ENCODE data around the gene CTNNA2. TPM values are rescaled to one million over a fixed set of nuclear protein-coding genes. Genes with fewer than 3 reads are reported as not detected.

Gene CTNNA2
- total and polyA plus RNA-seq, 9 donors, result 0.32 to 1.4 (median 0.37) TPM; not detected in 3

- no peaks in the 10 kb centered on the region for H3K9me3 ChIP-seq
- 54 to 61% (median 60%) methylated on average over 6 of the region's 6 CpGs for WGBS, 3 donors
Measured at GRCh38 chr2:80420530-80421208, 907.8 kb downstream of the CTNNA2 start.

GRCh38 chr2:80429251-80429650 is 916.4 kb downstream of the CTNNA2 start:
- Histone ChIP-seq H3K36me3 (no peaks in the 10 kb centered on the region), H3K27ac (no peak overlapping the region), H3K4me1 (ENCODE audit: insufficient read depth) (no peaks in the 10 kb centered on the region), H3K4me3 (no peak overlapping the region), H3K27me3 (no peaks in the 10 kb centered on the region), H3K9me3 (no peaks in the 10 kb centered on the region)
- intact Hi-C loops (cut with DNase I), result no loop called here
- 75 to 83% (median 82%) methylated on average over 2 of the region's 2 CpGs for WGBS, 3 donors
- no peak for TF ChIP-seq EP300 (IDR thresholded peaks at IDR 0.05)
- no peak for TF ChIP-seq POLR2A (IDR thresholded peaks at IDR 0.05)
- TF ChIP-seq CTCF (IDR thresholded peaks at IDR 0.05), result no peak
- DNase-seq, result no peak

More at GRCh38 chr2:80420530-80421208, 907.8 kb downstream of the CTNNA2 start:
- TF ChIP-seq EP300 (IDR thresholded peaks at IDR 0.05) (no peak), POLR2A (IDR thresholded peaks at IDR 0.05) (no peak), CTCF (IDR thresholded peaks at IDR 0.05) (no peak)
- Histone ChIP-seq H3K4me1 (ENCODE audit: insufficient read depth) (no peaks in the 10 kb centered on the region), H3K27me3 (no peaks in the 10 kb centered on the region), H3K4me3 (no peak overlapping the region), H3K27ac (no peak overlapping the region), H3K36me3 (no peaks in the 10 kb centered on the region)
- intact Hi-C loops (cut with DNase I), result no loop called here
- DNase-seq, result no peak

GRCh38 chr2:80437959-80438358 is 925.1 kb downstream of the CTNNA2 start:
- no peak overlapping the region for H3K4me3 ChIP-seq
- H3K27me3 ChIP-seq, result no peaks in the 10 kb centered on the region
- no peak for DNase-seq
- no peak for TF ChIP-seq POLR2A (IDR thresholded peaks at IDR 0.05)
- TF ChIP-seq EP300 (IDR thresholded peaks at IDR 0.05), result no peak
- no peak for TF ChIP-seq CTCF (IDR thresholded peaks at IDR 0.05)
- no peaks in the 10 kb centered on the region for H3K9me3 ChIP-seq
- no peak overlapping the region for H3K27ac ChIP-seq
- no peaks in the 10 kb centered on the region for H3K36me3 ChIP-seq
- intact Hi-C loops (cut with DNase I), result no loop called here
- WGBS, 3 donors, result 80 to 82% (median 82%) methylated on average over 5 of the region's 5 CpGs
- no peaks in the 10 kb centered on the region for H3K4me1 ChIP-seq (ENCODE audit: insufficient read depth)

DNA sequence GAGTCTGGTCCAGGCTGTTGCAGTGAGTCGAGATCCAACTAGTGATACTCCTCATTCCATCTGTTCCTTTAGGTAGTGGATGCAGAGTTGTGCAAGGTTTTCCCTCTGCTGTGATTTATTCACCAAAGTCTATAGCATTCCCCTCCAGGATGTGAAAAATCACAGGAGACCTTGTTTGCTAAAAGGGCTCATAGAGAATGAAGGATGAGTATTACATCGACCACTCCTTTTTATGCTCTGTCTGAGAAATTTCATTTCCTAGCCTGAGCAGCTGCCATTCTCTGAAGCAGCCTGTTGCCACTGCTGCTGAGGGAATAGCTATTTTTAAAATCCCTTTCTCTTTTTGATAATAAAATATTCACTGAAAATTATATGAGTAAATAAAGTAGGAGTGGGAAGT is 925.8 kb downstream of the CTNNA2 start:
- WGBS, 3 donors, result 57 to 76% (median 63%) methylated on average over 2 of the region's 2 CpGs

More for the DNA sequence above, 925.8 kb downstream of the CTNNA2 start:
- Histone ChIP-seq H3K4me1 (ENCODE audit: insufficient read depth) (no peaks in the 10 kb centered on the region), H3K27me3 (no peaks in the 10 kb centered on the region), H3K9me3 (no peaks in the 10 kb centered on the region), H3K27ac (no peak overlapping the region), H3K4me3 (no peak overlapping the region), H3K36me3 (no peaks in the 10 kb centered on the region)
- no peak for DNase-seq
- TF ChIP-seq CTCF (IDR thresholded peaks at IDR 0.05) (no peak), EP300 (IDR thresholded peaks at IDR 0.05) (no peak), POLR2A (IDR thresholded peaks at IDR 0.05) (no peak)
- intact Hi-C loops (cut with DNase I), result no loop called here
